Gastrocnemius medialis (tissue), 4 donors: Measurements from ENCODE around the gene PGPEP1.

Experiments
- POLR2A ChIP-seq, 2 donors: fragments of 450-650 bp; IDR thresholded peaks; one replicate each; pipeline ENCODE4 v1.6.1; 2017; ENCODE audit warnings: antibody characterized with exemption in 2 of 2, mild to moderate bottlenecking in 2 of 2, moderate library complexity in 2 of 2
- TF ChIP-seq, protein P1 (sequence below), 5 experiments: fragments of 450-650 bp in 3 of 5; fragments of 200-600 bp in 2 of 5; sonication (generic) in 2 of 5; IDR thresholded peaks in 4 of 5; conservative IDR thresholded peaks in 1 of 5; 1 replicate in 4 of 5; 2 replicates in 1 of 5; pipeline ENCODE4 v1.5.1; 2016 to 2019; ENCODE audit warnings: antibody characterized with exemption in 5 of 5, mild to moderate bottlenecking in 3 of 5, moderate library complexity in 3 of 5

DNA sequence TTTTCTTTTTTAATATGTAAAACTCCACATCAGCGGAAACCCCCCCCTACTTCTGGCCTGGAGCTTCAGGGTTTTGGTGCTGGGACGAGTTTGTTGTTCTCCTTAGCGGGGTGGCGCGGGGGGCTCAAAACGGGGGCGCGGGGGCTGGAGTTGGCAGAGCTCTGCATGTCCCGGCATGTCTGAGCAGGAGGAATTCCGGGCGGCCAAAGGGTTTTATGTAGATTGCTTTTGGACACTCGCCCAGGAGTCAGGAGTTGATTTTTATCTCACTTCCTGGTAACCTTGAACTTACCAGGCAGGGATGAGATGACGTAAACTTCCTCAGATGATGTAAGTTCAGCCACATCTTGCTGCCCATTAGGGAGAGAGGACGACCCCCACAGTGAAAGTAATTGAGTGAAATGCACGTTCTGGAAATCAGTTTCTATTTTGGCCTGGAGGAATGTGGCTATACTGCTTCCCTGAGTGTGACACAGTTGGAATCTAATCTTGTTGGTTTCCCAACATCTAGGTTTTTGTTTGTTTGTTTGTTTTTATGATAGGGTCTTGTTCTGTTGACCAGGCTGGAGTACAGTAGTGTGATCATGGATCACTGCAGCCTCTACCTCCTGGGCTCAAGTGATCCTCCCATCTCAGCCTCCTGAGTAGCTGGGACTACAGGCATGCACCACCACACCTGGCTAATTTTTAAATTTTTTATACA, 24.6 kb downstream of the PGPEP1 start:
- TF ChIP-seq, protein P1, sequence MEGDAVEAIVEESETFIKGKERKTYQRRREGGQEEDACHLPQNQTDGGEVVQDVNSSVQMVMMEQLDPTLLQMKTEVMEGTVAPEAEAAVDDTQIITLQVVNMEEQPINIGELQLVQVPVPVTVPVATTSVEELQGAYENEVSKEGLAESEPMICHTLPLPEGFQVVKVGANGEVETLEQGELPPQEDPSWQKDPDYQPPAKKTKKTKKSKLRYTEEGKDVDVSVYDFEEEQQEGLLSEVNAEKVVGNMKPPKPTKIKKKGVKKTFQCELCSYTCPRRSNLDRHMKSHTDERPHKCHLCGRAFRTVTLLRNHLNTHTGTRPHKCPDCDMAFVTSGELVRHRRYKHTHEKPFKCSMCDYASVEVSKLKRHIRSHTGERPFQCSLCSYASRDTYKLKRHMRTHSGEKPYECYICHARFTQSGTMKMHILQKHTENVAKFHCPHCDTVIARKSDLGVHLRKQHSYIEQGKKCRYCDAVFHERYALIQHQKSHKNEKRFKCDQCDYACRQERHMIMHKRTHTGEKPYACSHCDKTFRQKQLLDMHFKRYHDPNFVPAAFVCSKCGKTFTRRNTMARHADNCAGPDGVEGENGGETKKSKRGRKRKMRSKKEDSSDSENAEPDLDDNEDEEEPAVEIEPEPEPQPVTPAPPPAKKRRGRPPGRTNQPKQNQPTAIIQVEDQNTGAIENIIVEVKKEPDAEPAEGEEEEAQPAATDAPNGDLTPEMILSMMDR (IDR thresholded peaks at IDR 0.05 in 4 of 5, conservative IDR thresholded peaks at IDR 0.05 in 1 of 5): no peak
- no peak for TF ChIP-seq POLR2A (IDR thresholded peaks at IDR 0.05)
